ENCODE data around the gene PLEKHB2.

DNA sequence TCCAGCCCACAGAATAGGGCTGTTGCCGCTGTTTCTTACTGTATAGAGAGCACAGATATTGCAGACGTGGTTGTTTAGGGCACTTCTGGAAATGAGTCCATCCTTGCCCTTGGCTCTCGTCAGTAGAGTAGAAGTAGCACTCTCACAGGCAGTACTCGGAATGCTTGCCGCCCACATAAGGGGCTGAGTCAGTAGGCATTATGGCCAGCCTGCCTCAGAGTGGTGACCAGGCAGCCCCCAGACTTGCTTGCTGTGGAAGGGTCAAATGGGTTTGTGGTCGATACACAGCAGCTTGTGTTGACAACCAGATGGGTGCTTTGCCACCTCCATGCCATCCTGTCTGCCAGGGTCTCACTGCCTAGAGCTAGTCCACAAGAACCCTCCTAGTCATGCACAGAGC, 38.7 kb downstream of the PLEKHB2 start:
- TF ChIP-seq, protein P1, sequence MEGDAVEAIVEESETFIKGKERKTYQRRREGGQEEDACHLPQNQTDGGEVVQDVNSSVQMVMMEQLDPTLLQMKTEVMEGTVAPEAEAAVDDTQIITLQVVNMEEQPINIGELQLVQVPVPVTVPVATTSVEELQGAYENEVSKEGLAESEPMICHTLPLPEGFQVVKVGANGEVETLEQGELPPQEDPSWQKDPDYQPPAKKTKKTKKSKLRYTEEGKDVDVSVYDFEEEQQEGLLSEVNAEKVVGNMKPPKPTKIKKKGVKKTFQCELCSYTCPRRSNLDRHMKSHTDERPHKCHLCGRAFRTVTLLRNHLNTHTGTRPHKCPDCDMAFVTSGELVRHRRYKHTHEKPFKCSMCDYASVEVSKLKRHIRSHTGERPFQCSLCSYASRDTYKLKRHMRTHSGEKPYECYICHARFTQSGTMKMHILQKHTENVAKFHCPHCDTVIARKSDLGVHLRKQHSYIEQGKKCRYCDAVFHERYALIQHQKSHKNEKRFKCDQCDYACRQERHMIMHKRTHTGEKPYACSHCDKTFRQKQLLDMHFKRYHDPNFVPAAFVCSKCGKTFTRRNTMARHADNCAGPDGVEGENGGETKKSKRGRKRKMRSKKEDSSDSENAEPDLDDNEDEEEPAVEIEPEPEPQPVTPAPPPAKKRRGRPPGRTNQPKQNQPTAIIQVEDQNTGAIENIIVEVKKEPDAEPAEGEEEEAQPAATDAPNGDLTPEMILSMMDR (IDR thresholded peaks at IDR 0.05) = no peak
- TF ChIP-seq POLR2A (IDR thresholded peaks at IDR 0.05) = no peak
- TF ChIP-seq EP300 (IDR thresholded peaks at IDR 0.05) = no peak
